ENCODE data around the gene ATP6V0B.

Gene ATP6V0B

GRCh38 chr1:43974443-43975248 is at the start of gene ATP6V0B:
TSS of gene ATP6V0B (plus strand) at chr1:43974960. CDS start at chr1:43975041, 81 bp downstream.
- peak within 1 kb of the TSS; percentile 85 for H3K4me3 ChIP-seq (ENCODE audit: control insufficient read depth, low read depth, low read length)
- TF ChIP-seq CTCF (conservative IDR thresholded peaks at IDR 0.05; ENCODE audit: control insufficient read depth, insufficient read depth, low read depth, low read length) = no peak
- peak; percentile 90 for DNase-seq (ENCODE audit: low read depth)

GRCh38 chr1:43925846-43926245 is 48.9 kb upstream of the ATP6V0B start:
- DNase-seq (ENCODE audit: low read depth) = no peak
- no peak for TF ChIP-seq CTCF (conservative IDR thresholded peaks at IDR 0.05; ENCODE audit: control insufficient read depth, insufficient read depth, low read depth, low read length)
- H3K4me3 ChIP-seq (ENCODE audit: control insufficient read depth, low read depth, low read length) = no peak overlapping the region

GRCh38 chr1:43930168-43930948 is 44.4 kb upstream of the ATP6V0B start:
- H3K4me3 ChIP-seq (ENCODE audit: control insufficient read depth, low read depth, low read length) = no peak overlapping the region
- TF ChIP-seq CTCF (conservative IDR thresholded peaks at IDR 0.05; ENCODE audit: control insufficient read depth, insufficient read depth, low read depth, low read length) = peak; percentile 27
- no peak for DNase-seq (ENCODE audit: low read depth)

- no peak overlapping the region for H3K4me3 ChIP-seq (ENCODE audit: control insufficient read depth, low read depth, low read length)
- no peak for TF ChIP-seq CTCF (conservative IDR thresholded peaks at IDR 0.05; ENCODE audit: control insufficient read depth, insufficient read depth, low read depth, low read length)
- no peak for DNase-seq (ENCODE audit: low read depth)
Measured at GRCh38 chr1:43930949-43931275, 43.8 kb upstream of the ATP6V0B start.

- H3K4me3 ChIP-seq (ENCODE audit: control insufficient read depth, low read depth, low read length) = no peak overlapping the region
- TF ChIP-seq CTCF (conservative IDR thresholded peaks at IDR 0.05; ENCODE audit: control insufficient read depth, insufficient read depth, low read depth, low read length) = no peak
- no peak for DNase-seq (ENCODE audit: low read depth)
Measured at GRCh38 chr1:43931711-43932660, 42.8 kb upstream of the ATP6V0B start.

GRCh38 chr1:43932786-43933385 is 41.9 kb upstream of the ATP6V0B start:
- peak; percentile 57 for DNase-seq (ENCODE audit: low read depth)
- peak overlapping the region; percentile 42 for H3K4me3 ChIP-seq (ENCODE audit: control insufficient read depth, low read depth, low read length)
- TF ChIP-seq CTCF (conservative IDR thresholded peaks at IDR 0.05; ENCODE audit: control insufficient read depth, insufficient read depth, low read depth, low read length) = no peak

Measured in fibroblast of mammary gland (primary cell).